C4-2B (cell line): ENCODE data around the gene PPP1R18.

Experiments used
- CTCF ChIP-seq: fragments of 450-650 bp; conservative IDR thresholded peaks from 2 replicates; pipeline ENCODE4 v1.5.1; 2017; ENCODE audit warnings: mild to moderate bottlenecking
- ZFX ChIP-seq: fragments of 450-650 bp; IDR thresholded peaks from 2 replicates; pipeline ENCODE4 v1.6.1; 2017

DNA sequence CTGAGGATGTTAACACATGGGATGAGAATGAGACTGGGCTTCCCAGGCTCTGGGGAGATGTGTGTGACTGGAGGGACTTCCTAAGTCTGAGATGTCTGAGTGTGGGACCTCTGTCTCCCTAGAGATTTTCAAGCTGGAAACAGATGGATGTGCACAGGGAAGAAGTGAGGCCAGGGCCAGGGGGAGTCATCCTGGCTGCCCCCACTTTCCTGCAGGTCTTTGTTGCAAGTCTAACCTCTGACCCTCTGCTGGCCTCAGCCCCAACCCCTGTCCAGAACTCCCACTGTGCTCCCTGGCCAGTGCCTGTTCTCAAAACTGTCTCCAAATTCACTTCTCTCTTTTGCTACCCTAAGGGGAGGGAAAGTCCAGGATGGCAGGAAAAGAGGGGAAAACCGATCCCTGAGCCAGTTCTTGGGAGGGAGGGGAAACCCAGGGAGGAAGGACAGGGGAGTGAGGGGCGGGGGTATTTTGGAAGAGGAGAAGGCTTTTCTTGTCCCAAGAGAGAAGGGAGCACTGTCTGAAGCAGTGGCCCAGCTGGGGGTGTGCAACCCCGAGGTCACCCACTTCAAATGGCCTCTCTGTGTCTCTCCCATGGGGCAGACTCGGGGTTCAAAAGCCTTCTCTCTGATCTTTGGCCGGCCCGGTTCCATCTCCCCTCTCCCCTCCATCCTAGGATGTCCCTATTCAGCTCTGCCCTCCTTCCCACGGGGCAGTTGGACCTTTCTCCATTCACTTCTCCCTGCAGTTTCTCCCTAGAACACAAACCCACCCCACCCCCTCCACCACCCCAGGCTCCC lies 3.1 kb downstream of the PPP1R18 start:
- no peak for TF ChIP-seq CTCF
- no peak for TF ChIP-seq ZFX
